Type B pancreatic cell (in vitro differentiated cells): ENCODE data around the gene CDC45. TPM values are rescaled to one million over a fixed set of nuclear protein-coding genes. Genes with fewer than 3 reads are reported as not detected.
"Not testable (repeated sequence)": the region's sequence is repeated elsewhere in the genome, so short reads cannot be mapped to it uniquely, and the experiment has no call there.

Source experiments
- DNase-seq: peaks from one replicate; pipeline ENCODE4 v3.0.0; 2021; ENCODE audit warnings: mixed read lengths; ENCODE audit not compliant: unreplicated experiment; ENCODE audit errors: extremely low spot score
- H3K27ac Mint-ChIP-seq: 2 replicates; pipeline ENCODE4 v1.8.0; 2021; ENCODE audit warnings: mild to moderate bottlenecking, mixed read lengths
- H3K27me3 Mint-ChIP-seq: 2 replicates; pipeline ENCODE4 v1.8.0; 2021; ENCODE audit warnings: mixed read lengths
- H3K36me3 Mint-ChIP-seq: 2 replicates; pipeline ENCODE4 v1.8.0; 2021; ENCODE audit warnings: mixed read lengths
- H3K4me1 Mint-ChIP-seq: one replicate; pipeline ENCODE4 v1.8.0; 2021; ENCODE audit warnings: mixed read lengths; ENCODE audit not compliant: unreplicated experiment
- H3K4me3 Mint-ChIP-seq: 2 replicates; pipeline ENCODE4 v1.8.0; 2021; ENCODE audit warnings: mild to moderate bottlenecking, mixed read lengths
- H3K9me3 Mint-ChIP-seq: 2 replicates; pipeline ENCODE4 v1.8.0; 2021; ENCODE audit warnings: mixed read lengths
- total RNA-seq: library from RNA; stranded (reverse); gene quantifications from 2 replicates; pipeline ENCODE4 v1.2.1, GENCODE V29; 2021; ENCODE audit warnings: low replicate concordance
- TF ChIP-seq, protein P1 (sequence below): fragments of 200-600 bp; sonication (generic); conservative IDR thresholded peaks from 2 replicates; pipeline ENCODE4 v1.5.0; 2021; ENCODE audit warnings: antibody characterized with exemption, mild to moderate bottlenecking

Gene CDC45
- total RNA-seq, 1 donor from 2014 or later: 19.0 TPM

DNA sequence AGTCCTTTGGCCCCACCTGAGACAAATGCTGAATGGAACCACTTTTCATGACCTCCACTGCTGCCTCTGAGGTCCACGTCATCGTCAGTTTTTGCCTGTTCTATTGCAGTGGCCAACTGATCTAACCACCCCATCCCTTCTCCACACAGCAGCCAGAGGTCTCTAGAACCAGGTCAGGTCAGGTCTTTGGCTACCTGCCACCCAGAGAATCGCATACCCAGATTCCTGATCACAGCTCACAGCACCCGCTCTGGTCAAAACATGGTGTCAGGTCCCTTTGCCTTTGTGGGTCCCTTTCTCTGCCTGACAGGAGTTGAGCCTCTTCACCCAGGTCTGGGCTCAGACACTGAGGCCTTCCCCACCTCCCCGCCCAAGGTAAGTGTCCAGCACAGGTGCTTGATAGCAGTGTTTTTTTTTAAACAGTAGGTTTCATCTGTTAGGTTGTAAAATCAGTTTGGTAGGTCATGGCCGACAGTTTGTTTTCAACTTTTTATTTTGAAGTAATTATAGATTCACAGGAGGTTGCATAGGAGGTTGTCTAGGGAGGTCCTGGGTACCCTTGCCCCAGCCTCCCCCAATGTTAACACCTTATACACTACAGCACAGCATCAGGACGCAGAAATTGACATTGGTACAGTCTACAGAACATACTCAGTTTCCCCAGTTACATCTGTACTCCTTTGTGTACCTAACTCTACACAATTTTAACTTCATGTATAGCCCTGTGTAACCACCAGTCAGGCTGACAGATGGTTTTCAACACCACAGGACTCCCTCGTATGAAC lies 39.1 kb upstream of the CDC45 start:
- Mint-ChIP-seq H3K4me1 (peaks cover 4% of the 10 kb centered on the region), H3K27me3 (no peaks in the 10 kb centered on the region), H3K9me3 (no peaks in the 10 kb centered on the region), H3K27ac (no peak overlapping the region), H3K4me3 (no peak overlapping the region), H3K36me3 (no peaks in the 10 kb centered on the region)
- TF ChIP-seq, protein P1, sequence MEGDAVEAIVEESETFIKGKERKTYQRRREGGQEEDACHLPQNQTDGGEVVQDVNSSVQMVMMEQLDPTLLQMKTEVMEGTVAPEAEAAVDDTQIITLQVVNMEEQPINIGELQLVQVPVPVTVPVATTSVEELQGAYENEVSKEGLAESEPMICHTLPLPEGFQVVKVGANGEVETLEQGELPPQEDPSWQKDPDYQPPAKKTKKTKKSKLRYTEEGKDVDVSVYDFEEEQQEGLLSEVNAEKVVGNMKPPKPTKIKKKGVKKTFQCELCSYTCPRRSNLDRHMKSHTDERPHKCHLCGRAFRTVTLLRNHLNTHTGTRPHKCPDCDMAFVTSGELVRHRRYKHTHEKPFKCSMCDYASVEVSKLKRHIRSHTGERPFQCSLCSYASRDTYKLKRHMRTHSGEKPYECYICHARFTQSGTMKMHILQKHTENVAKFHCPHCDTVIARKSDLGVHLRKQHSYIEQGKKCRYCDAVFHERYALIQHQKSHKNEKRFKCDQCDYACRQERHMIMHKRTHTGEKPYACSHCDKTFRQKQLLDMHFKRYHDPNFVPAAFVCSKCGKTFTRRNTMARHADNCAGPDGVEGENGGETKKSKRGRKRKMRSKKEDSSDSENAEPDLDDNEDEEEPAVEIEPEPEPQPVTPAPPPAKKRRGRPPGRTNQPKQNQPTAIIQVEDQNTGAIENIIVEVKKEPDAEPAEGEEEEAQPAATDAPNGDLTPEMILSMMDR: no peak
- DNase-seq: no peak

DNA sequence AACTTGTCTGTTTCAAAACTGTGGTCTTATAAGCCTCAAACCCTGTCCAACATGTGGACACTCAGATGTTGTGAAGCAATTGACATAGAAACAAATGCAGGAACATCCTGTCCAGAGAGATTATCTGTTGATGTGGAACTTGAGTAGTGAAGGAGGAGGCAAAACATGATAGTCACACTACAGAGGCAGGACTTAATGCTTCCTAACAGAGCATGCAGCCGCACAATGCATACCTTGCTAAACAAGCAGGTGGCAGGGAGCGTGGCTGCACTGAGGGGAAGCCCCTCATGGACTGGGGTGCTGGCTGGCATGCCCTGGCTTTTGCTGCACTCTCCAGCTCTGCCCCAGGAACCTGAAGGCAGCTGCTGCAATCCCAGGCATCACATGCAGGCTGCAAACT lies 37.6 kb upstream of the CDC45 start:
- H3K4me3 Mint-ChIP-seq: no peak overlapping the region
- H3K27ac Mint-ChIP-seq: no peak overlapping the region
- no peaks in the 10 kb centered on the region for H3K36me3 Mint-ChIP-seq
- H3K9me3 Mint-ChIP-seq: no peaks in the 10 kb centered on the region
- H3K27me3 Mint-ChIP-seq: no peaks in the 10 kb centered on the region
- DNase-seq: no peak
- H3K4me1 Mint-ChIP-seq: peaks cover 15% of the 10 kb centered on the region
- TF ChIP-seq, protein P1: no peak

DNA sequence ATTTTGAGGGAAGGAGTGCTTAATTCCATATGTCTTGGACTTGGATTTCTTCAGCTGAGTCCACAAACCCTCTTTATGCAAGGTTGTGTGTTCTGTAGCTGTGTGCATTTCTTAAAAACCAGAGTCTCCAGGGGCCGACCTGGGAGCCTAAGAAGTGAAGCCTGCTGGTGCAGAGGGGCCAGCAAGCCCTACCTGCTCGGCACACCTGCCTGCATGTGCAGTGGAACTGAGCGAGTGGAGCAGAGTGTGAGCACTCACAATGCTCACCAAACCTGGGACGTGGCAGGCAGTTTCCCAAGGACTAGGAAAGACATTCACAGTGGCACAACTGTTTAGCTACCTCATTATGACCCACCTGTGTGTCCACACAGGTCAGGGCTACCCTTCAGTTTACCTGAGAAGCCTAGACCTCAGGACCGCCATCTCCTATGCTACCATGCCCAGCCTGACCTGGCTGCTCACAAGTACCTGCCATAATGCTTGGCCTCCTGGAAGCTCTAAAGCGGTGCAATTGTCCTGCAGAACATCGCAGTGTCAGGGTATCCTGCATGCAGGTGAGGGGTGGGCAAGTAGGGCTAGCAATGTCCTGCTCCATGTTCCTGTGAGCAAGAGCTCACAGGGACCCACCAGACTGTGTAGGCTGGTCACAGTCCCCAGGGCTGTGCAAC lies 36.0 kb upstream of the CDC45 start:
- TF ChIP-seq, protein P1: no peak
- Mint-ChIP-seq H3K36me3 (peaks cover 3% of the 10 kb centered on the region), H3K27ac (no peak overlapping the region), H3K4me1 (peaks cover 19% of the 10 kb centered on the region), H3K9me3 (no peaks in the 10 kb centered on the region), H3K4me3 (no peak overlapping the region), H3K27me3 (no peaks in the 10 kb centered on the region)
- DNase-seq: no peak

DNA sequence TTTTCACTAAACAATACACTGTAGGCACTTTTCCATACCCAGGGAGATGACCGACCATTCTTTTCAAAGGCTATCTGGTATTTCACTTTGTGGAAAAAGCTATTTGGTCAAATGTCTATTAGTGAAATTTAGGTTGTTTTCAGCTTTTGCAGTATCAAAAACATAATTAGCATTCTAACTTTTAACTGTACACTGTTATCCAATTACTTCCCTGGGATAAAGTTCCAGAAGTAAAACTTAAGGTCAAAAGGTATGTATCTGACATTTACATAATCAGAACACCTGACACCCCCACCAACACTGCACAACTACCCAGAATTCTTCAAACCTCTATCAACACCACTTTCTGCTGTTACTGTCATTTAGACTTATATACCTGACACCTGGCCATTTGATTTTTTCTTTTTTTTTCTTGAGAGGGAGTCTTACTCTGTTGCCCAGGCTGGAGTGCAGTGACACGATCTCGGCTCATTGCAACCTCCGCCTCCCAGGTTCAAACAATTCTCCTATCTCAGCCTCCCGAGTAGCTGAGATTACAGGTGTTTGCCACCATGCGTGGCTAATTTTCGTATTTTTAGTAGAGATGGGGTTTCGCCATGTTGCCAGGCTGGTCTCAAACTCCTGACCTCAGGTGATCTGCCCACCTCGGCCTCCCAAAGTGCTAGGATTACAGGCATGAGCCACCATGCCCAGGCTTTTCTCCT lies 34.3 kb upstream of the CDC45 start:
- peaks cover 19% of the 10 kb centered on the region for H3K4me1 Mint-ChIP-seq
- not testable (repeated sequence) for H3K36me3 Mint-ChIP-seq, DNase-seq, H3K27ac Mint-ChIP-seq, H3K9me3 Mint-ChIP-seq, H3K27me3 Mint-ChIP-seq
- peak overlapping the region; percentile 70 for H3K4me3 Mint-ChIP-seq

DNA sequence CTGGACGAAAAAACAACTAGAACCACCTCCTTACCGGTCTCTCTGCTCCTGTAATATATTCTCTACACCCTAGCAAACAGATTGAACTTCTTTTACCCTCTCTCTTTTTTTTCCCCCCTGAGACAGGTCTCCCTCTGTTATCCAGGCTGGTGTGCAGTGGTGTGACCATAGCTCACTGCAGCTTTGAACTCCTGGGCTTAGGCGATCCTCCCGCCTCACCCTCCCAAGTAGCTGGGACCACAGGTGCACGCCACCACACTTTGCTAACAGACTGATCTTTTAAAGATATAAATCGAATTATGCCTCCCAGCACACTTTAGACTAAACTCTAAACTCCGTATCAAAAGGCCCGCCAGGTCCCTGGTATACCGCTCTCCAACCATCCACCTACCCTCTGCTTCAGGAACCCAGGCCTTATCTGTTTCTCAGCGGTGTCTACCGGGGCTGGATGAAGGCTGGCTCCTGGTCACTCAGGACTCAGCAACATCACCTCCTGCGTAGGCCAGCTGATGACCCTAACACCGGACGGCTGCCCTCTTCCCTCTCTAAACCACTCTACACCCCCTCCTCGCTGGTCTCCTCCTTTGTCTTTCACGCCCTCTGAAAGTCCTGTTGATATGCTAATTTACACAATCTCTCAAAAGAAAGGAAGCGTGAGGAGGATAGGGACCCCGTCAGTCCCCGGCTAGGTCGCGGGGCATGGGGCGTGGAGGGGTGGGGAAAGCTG lies 33.0 kb upstream of the CDC45 start:
- DNase-seq: no peak
- H3K27ac Mint-ChIP-seq: peak overlapping the region; percentile 82
- H3K36me3 Mint-ChIP-seq: peaks cover 7% of the 10 kb centered on the region
- peak overlapping the region; percentile 92 for H3K4me3 Mint-ChIP-seq
- no peaks in the 10 kb centered on the region for H3K9me3 Mint-ChIP-seq
- TF ChIP-seq, protein P1: no peak
- H3K27me3 Mint-ChIP-seq: no peaks in the 10 kb centered on the region
- peaks cover 19% of the 10 kb centered on the region for H3K4me1 Mint-ChIP-seq
